Measurements from ENCODE around the gene AMH. TPM values are rescaled to one million over a fixed set of nuclear protein-coding genes. Genes with fewer than 3 reads are reported as not detected.
A peak's percentile ranks its signal among the peaks of the same experiment; 100 is the strongest.

Gene AMH
- total RNA-seq, 4 donors from 2014 or later: 0.50 to 3.7 (median 1.3) TPM

DNA sequence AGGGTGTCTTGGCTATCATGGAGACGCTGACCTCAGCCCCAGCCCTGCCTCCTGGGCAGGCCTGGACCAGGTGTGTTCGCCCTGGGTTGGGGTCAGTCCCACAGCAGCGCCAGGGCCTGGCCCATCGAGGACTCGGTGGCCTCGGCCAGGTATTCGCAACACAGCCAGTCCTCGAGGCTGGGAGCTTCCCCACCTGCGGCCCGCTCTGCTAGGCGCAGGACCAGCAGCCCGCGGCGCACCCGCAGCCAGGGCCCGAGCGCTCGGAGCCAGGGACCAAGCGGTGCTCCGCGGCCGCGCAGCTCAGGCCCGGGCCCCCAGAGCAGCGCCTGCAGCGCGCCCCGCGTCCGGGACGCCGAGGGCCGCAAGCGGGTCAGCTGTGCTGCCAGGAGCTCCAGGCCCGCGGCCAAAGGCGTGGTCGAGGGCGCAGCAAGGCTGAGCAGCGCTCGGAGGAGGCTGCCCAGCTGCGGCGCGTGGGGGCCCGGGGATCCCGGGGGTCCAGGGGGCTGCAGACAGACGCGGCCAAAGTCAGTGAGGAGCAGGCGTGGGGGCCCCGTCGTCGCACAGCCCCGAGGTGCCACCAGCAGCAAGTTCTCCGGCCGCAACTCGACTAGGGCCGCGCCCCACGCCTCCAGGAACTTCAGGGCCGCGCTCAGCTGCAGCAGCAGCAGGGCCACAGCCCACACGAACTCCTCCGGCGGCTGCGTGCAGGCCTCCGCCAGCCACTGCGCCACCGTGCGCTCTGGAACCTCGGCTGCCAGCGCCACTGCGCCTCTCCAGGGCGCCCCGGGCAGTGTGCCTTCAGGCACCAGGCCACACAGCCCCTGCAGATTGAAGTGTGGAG, 26.7 kb downstream of the AMH start:
- TF ChIP-seq POLR2A (IDR thresholded peaks at IDR 0.05; ENCODE audit: low read depth) (no peak), POLR2AphosphoS5 (IDR thresholded peaks at IDR 0.05) (no peak), CTCF (IDR thresholded peaks at IDR 0.05) (no peak), EP300 (IDR thresholded peaks at IDR 0.05) (no peak)
- Histone ChIP-seq H3K9me3 (no peaks in the 10 kb centered on the region), H3K27me3 (no peaks in the 10 kb centered on the region), H3K27ac (replicated peaks in 1 of 4) (peak overlapping the region; percentile 28 to 100 (median 80)), H3K36me3 (peaks cover 17 to 43% (median 35%) of the 10 kb centered on the region in 4 donors), H3K4me3 (peak overlapping the region; percentile 16 to 23 (median 22)), H3K4me1 (peaks cover 42 to 64% (median 59%) of the 10 kb centered on the region in 4 donors)
- no peak for DNase-seq (ENCODE audit: extremely low spot score)
- 44% methylated on average over 15 of the region's 74 CpGs for WGBS
- intact Hi-C loops (cut with DNase I): loop anchor here (5.0 kb wide), 2 partner anchors 51 to 116 kb away; partner anchors contain the start of genes LSM7 and SPPL2B

GRCh38 chr19:2276429-2276986, 27.4 kb downstream of the AMH start:
- H3K27me3 ChIP-seq: no peaks in the 10 kb centered on the region
- TF ChIP-seq CTCF (IDR thresholded peaks at IDR 0.05) (no peak), POLR2AphosphoS5 (IDR thresholded peaks at IDR 0.05) (no peak), EP300 (IDR thresholded peaks at IDR 0.05) (no peak), POLR2A (IDR thresholded peaks at IDR 0.05; ENCODE audit: low read depth) (no peak)
- peaks cover 37 to 61% (median 54%) of the 10 kb centered on the region in 4 donors for H3K4me1 ChIP-seq
- no peak for DNase-seq (ENCODE audit: extremely low spot score)
- peak overlapping the region in 1 of 4 donors; percentile 23 for H3K4me3 ChIP-seq
- H3K27ac ChIP-seq (replicated peaks in 1 of 4): peak overlapping the region in 2 of 4 donors; percentile 60 to 100
- no peaks in the 10 kb centered on the region for H3K9me3 ChIP-seq
- intact Hi-C loops (cut with DNase I): loop anchor here (5.0 kb wide), 2 partner anchors 51 to 116 kb away; partner anchors contain the start of genes LSM7 and SPPL2B
- 89% methylated on average over 28 of the region's 28 CpGs for WGBS
- peaks cover 14 to 39% (median 33%) of the 10 kb centered on the region in 4 donors for H3K36me3 ChIP-seq

DNA sequence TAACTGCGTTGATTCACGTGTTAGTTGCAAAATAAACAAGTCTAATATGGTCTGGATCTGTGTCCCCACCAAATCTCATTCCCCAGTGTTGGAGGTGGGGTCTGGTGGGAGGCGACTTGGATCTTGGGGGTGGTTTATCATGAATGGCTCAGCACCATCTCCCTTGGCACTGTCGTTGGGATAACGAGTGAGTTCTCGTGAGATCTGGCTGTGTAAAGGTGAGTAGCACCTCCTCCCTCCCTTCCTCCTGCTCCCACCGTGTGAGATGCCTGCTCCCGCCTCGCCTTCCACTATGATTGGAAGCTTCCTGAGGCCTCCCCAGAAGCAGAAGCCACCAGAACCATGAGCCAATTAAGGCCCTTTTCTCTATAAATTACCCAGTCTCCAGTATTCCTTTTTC, 28.0 kb downstream of the AMH start:
- TF ChIP-seq POLR2AphosphoS5 (IDR thresholded peaks at IDR 0.05): no peak
- TF ChIP-seq POLR2A (IDR thresholded peaks at IDR 0.05; ENCODE audit: low read depth): no peak
- no peak for TF ChIP-seq EP300 (IDR thresholded peaks at IDR 0.05)
- TF ChIP-seq CTCF (IDR thresholded peaks at IDR 0.05): no peak
- no peaks in the 10 kb centered on the region for H3K9me3 ChIP-seq
- intact Hi-C loops (cut with DNase I): loop anchor here (5.0 kb wide), 2 partner anchors 50 to 115 kb away; partner anchors contain the start of genes LSM7 and SPPL2B
- no peak overlapping the region for H3K27ac ChIP-seq (replicated peaks in 1 of 4)
- H3K27me3 ChIP-seq: no peaks in the 10 kb centered on the region
- no peak overlapping the region for H3K4me3 ChIP-seq
- no peak for DNase-seq (ENCODE audit: extremely low spot score)
- peaks cover 8 to 32% (median 26%) of the 10 kb centered on the region in 4 donors for H3K36me3 ChIP-seq
- 84% methylated on average over 9 of the region's 9 CpGs for WGBS
- peaks cover 37 to 61% (median 54%) of the 10 kb centered on the region in 4 donors for H3K4me1 ChIP-seq

- DNase-seq (ENCODE audit: extremely low spot score): no peak
Observed at GRCh38 chr19:2278459-2279158, 29.5 kb downstream of the AMH start.

More at GRCh38 chr19:2278459-2279158, 29.5 kb downstream of the AMH start:
- Histone ChIP-seq H3K4me1 (peaks cover 25 to 57% (median 48%) of the 10 kb centered on the region in 4 donors), H3K27me3 (no peaks in the 10 kb centered on the region), H3K27ac (replicated peaks in 1 of 4) (no peak overlapping the region), H3K36me3 (peaks cover 0 to 19% (median 15%) of the 10 kb centered on the region in 4 donors), H3K4me3 (no peak overlapping the region), H3K9me3 (no peaks in the 10 kb centered on the region)
- intact Hi-C loops (cut with DNase I): loop anchor here (5.0 kb wide), 2 partner anchors 49 to 114 kb away; partner anchors contain the start of genes LSM7 and SPPL2B
- 94% methylated on average over 8 of the region's 33 CpGs for WGBS
- TF ChIP-seq POLR2A (IDR thresholded peaks at IDR 0.05; ENCODE audit: low read depth): no peak
- TF ChIP-seq POLR2AphosphoS5 (IDR thresholded peaks at IDR 0.05): no peak
- TF ChIP-seq EP300 (IDR thresholded peaks at IDR 0.05): no peak
- TF ChIP-seq CTCF (IDR thresholded peaks at IDR 0.05): no peak
